ENCODE data around the gene CALCOCO1. TPM values are rescaled to one million over a fixed set of nuclear protein-coding genes. Genes with fewer than 3 reads are reported as not detected.

Gene CALCOCO1
- total RNA-seq, 1 donor from 2014 or later = 101 TPM

- Mint-ChIP-seq H3K4me1 (ENCODE audit: low read depth) (peaks cover 17% of the 10 kb centered on the region), H3K9me3 (ENCODE audit: low read depth) (peaks cover 3% of the 10 kb centered on the region), H3K4me3 (ENCODE audit: low read depth) (peak overlapping the region; percentile 58), H3K27ac (no peak overlapping the region), H3K27me3 (peaks cover 75% of the 10 kb centered on the region), H3K36me3 (ENCODE audit: insufficient read depth) (no peaks in the 10 kb centered on the region)
- TF ChIP-seq CTCF (IDR thresholded peaks at IDR 0.05; ENCODE audit: unreplicated experiment) = no peak
- DNase-seq (ENCODE audit: low spot score, unreplicated experiment) = no peak
These were observed 32.5 kb downstream of the CALCOCO1 start for GRCh38 chr12:53694756-53695151.

GRCh38 chr12:53688134-53688533 is 39.1 kb downstream of the CALCOCO1 start:
- no peak overlapping the region for H3K27ac Mint-ChIP-seq
- no peaks in the 10 kb centered on the region for H3K36me3 Mint-ChIP-seq (ENCODE audit: insufficient read depth)
- H3K4me1 Mint-ChIP-seq (ENCODE audit: low read depth) = peaks cover 6% of the 10 kb centered on the region
- no peak for TF ChIP-seq CTCF (IDR thresholded peaks at IDR 0.05; ENCODE audit: unreplicated experiment)
- no peak overlapping the region for H3K4me3 Mint-ChIP-seq (ENCODE audit: low read depth)
- DNase-seq (ENCODE audit: low spot score, unreplicated experiment) = no peak
- peaks cover 3% of the 10 kb centered on the region for H3K9me3 Mint-ChIP-seq (ENCODE audit: low read depth)
- H3K27me3 Mint-ChIP-seq = peaks cover 31% of the 10 kb centered on the region

GRCh38 chr12:53686436-53686835 is 40.8 kb downstream of the CALCOCO1 start:
- peaks cover 6% of the 10 kb centered on the region for H3K4me1 Mint-ChIP-seq (ENCODE audit: low read depth)
- no peak overlapping the region for H3K27ac Mint-ChIP-seq
- H3K27me3 Mint-ChIP-seq = peaks cover 24% of the 10 kb centered on the region

GRCh38 chr12:53684654-53685220 is 42.5 kb downstream of the CALCOCO1 start:
- Mint-ChIP-seq H3K27me3 (peaks cover 22% of the 10 kb centered on the region), H3K4me3 (ENCODE audit: low read depth) (no peak overlapping the region), H3K9me3 (ENCODE audit: low read depth) (no peaks in the 10 kb centered on the region), H3K4me1 (ENCODE audit: low read depth) (peaks cover 6% of the 10 kb centered on the region), H3K36me3 (ENCODE audit: insufficient read depth) (no peaks in the 10 kb centered on the region), H3K27ac (no peak overlapping the region)
- TF ChIP-seq CTCF (IDR thresholded peaks at IDR 0.05; ENCODE audit: unreplicated experiment) = no peak
- DNase-seq (ENCODE audit: low spot score, unreplicated experiment) = no peak

More at GRCh38 chr12:53686436-53686835, 40.8 kb downstream of the CALCOCO1 start:
- no peak overlapping the region for H3K4me3 Mint-ChIP-seq (ENCODE audit: low read depth)
- no peaks in the 10 kb centered on the region for H3K36me3 Mint-ChIP-seq (ENCODE audit: insufficient read depth)
- no peaks in the 10 kb centered on the region for H3K9me3 Mint-ChIP-seq (ENCODE audit: low read depth)
- TF ChIP-seq CTCF (IDR thresholded peaks at IDR 0.05; ENCODE audit: unreplicated experiment) = no peak
- no peak for DNase-seq (ENCODE audit: low spot score, unreplicated experiment)

GRCh38 chr12:53683983-53684382 is 43.3 kb downstream of the CALCOCO1 start:
- Mint-ChIP-seq H3K9me3 (ENCODE audit: low read depth) (no peaks in the 10 kb centered on the region), H3K27ac (no peak overlapping the region), H3K27me3 (peaks cover 21% of the 10 kb centered on the region), H3K4me1 (ENCODE audit: low read depth) (peaks cover 6% of the 10 kb centered on the region), H3K36me3 (ENCODE audit: insufficient read depth) (no peaks in the 10 kb centered on the region), H3K4me3 (ENCODE audit: low read depth) (no peak overlapping the region)
- TF ChIP-seq CTCF (IDR thresholded peaks at IDR 0.05; ENCODE audit: unreplicated experiment) = no peak
- no peak for DNase-seq (ENCODE audit: low spot score, unreplicated experiment)
